HK-2 (cell line): Measurements from ENCODE around the gene FAM168A.

Experiments
- DNase-seq: peaks from one replicate; pipeline ENCODE4 v3.0.0-alpha.2; 2018; ENCODE audit not compliant: unreplicated experiment

FAM168A gene

DNA sequence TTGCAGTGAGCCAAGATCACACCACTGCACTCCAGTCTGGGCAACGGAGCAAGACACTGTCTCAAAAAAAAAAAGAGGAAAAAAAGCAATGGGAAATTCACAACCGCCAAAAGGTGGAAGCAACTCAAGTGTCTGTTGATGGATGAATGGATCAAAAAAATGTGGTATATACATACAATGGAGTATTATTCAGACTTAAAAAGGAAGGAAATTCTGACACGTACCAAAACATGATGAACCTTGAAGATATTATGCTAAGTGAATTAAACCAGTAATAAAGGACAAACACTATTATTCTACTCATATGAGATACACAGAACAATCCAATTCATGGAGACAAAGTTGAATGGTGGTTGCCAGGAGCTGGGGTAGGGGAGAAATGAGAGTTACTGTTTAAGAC lies 40.9 kb downstream of the FAM168A start:
- no peak for DNase-seq

DNA sequence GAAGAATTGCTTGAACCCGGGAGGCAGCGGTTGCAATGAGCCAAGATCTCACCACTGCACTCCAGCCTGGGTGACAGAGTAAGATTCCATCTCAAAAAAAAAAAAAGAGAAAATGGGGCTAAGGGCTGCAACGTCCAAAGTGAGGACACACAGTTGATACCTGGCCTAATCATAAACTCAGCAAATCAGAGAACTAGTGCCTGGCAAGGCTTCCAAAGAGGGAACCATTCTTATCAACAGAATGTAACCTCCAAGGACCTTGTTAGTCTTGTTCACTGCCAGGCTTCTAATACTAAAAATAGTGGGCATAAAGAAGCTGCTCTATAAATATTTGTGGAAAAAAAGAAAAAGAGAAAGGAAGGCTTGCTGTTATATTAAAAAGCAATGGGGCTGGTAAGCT lies 42.3 kb downstream of the FAM168A start:
- no peak for DNase-seq

DNA sequence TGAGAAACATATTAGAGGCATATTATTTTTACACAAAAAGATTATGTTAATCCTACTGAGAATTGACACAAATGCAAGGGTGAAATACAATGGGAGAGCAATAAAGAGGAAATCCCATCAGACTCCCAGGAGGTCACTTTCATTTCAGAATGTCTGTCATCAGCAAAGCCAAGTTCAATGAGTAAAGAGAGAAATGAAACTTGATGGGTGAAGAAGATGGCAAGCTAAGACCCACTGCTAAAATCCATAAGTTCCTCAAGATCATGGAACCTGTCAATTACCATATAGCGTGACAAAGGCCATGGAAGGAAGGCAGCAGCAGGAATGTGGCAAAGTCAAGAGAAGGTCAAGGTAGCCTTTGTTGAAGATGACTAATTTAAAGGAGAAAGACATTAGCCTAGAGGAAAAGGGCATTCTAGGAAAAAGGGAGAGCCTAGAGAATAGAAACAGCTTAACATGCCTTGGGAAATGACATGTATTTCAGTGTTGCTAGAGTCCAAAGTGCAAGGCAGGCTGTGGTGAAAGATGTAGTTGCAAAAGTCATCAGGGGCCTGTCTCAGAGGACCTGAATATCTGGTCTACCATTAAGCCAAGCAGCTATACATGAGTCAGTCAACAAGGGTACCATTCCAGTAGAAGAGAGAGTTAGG lies 43.1 kb downstream of the FAM168A start:
- no peak for DNase-seq

DNA sequence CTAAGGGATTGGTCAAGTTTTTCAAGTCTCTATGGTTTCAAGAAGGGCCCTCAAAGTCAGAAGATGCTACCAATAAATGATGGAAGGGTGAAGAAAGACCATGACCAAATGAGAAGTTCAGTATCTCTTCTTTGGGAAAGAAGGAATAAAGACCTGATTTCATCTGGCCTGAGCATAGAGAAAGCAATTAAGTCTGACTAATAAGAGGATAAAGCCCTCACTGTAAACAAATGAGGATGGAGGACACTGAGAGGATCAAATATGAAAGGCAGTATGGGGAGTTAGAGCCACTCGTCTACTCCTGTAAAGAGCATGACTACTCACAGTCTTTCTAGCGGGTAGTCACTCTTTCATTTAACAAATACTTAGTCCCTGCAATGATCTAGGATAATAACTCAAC lies 44.6 kb downstream of the FAM168A start:
- no peak for DNase-seq

GRCh38 chr11:73551677-73552076 lies 46.2 kb downstream of the FAM168A start:
- no peak for DNase-seq

DNA sequence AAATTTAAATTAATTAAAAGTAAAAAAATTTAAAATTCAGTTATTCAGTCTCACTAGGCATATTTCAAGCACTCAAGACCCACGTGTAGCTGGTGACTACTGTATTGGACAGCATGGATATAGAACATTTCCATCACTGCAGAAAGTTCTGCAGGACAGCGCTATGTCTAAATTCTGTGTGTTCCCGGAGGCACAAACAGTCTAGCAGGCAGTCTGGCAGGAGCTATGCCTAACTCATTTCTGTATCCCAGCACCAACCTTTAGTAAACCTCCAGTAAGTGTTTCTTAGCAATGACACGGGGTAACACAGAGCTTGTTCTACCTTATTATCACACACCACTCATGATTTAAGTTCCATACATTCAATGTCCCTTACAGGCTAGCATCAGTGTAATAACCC lies 48.5 kb downstream of the FAM168A start:
- DNase-seq: no peak

DNA sequence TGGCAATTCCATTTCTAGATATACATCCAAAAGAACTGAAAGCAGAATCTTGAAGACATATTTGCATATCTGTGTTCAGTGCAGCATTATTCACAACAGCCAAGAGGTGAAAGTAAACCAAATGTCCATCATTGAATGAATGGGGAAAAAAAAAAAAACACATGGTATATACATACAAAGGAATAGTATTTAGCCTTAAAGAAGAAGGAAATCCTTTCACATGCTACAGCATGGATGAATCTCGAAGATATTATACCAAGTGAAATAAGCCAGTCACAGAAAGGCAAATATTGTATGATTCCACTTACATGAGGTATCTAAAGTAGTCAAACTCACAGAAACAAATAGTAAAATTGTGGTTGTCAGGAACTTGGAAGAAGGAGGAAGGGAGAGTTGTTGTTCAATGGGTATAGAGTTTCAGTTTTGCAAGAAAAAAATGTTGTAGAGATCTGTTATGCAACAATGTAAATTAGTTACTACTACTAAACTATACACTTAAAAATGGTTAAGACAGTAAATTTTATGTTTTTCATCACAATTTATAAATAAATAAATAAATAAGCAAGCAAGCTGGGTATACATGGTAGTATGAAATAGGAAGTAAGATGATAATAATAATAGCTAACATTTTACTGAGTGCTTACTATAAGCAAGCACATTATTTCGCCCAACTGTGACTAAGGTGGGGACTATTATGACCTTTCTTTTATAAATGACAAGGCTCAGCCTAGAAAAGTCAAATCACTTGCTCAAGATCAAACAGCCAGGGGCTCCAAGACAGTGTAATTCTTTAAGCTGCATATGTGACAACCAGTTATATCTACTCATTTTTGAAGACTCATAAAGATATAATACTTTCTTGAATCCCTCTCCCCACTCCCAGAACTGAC lies 50.0 kb downstream of the FAM168A start:
- DNase-seq: no peak

GRCh38 chr11:73542175-73542574 lies 55.7 kb downstream of the FAM168A start:
- no peak for DNase-seq

GRCh38 chr11:73539506-73540084 lies 58.3 kb downstream of the FAM168A start:
- DNase-seq: no peak

- DNase-seq: no peak
Observed at GRCh38 chr11:73538381-73538872, 59.5 kb downstream of the FAM168A start.

DNA sequence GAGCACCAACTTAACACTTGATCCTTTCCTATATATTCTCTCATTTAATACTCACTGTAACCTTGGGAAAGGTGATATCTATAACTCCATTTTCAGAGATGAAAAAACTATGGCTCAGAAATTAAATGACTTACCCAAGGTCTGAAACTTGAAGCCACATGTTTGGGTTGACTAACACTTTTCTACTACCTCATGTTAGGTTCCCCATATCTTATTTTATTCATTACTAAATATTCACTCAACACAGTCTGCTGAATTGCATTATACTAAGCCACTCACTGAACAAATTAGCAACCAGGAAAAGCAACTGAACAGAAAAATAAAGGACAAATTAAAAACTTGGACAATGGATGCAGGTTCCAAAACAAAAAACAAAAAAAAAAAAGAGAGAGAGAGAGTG lies 59.9 kb downstream of the FAM168A start:
- no peak for DNase-seq

- DNase-seq: no peak
Observed at GRCh38 chr11:73536961-73537360, 61.0 kb downstream of the FAM168A start.

- DNase-seq: no peak
Observed at GRCh38 chr11:73532310-73532709, 65.6 kb downstream of the FAM168A start.

- no peak for DNase-seq
Observed at GRCh38 chr11:73531386-73531785, 66.5 kb downstream of the FAM168A start.

GRCh38 chr11:73530109-73530508 lies 67.8 kb downstream of the FAM168A start:
- no peak for DNase-seq

GRCh38 chr11:73529204-73529530 lies 68.7 kb downstream of the FAM168A start:
- no peak for DNase-seq

DNA sequence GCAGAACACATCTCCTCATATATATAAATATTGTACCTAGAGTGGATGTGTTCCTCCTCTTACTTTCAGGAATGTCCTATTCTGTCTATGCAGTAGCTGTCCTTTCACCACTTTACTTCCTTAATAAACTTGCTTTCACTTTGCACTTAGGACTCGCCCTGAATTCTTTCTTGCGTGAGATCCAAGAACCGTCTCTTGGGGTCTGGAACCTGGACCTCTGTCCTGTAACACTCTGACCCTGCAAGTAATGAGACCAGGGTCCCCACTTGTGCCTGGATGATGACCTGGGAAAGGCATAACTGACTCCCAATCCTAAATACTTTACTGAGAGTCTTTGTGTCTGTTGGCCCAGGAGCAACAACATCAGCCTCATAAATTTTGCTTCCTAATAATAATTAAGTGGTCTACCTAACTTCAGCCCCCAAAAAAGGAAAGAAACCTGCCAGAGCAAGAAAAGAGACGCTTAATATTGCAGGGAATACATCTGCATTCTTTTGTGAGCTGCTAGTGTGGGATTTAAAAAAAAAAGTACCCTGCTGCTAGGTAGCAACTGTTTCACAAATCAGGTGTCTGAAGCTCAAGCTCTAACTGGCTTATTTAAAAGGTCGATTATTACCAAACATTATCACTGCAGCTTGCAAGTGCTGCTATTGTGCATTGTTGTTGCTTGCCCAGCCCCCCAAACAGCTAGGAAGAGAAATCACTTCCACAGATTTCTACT lies 69.3 kb downstream of the FAM168A start:
- no peak for DNase-seq

GRCh38 chr11:73528013-73528412 lies 69.9 kb downstream of the FAM168A start:
- no peak for DNase-seq

- no peak for DNase-seq
Observed at GRCh38 chr11:73525611-73526010, 72.3 kb downstream of the FAM168A start.

DNA sequence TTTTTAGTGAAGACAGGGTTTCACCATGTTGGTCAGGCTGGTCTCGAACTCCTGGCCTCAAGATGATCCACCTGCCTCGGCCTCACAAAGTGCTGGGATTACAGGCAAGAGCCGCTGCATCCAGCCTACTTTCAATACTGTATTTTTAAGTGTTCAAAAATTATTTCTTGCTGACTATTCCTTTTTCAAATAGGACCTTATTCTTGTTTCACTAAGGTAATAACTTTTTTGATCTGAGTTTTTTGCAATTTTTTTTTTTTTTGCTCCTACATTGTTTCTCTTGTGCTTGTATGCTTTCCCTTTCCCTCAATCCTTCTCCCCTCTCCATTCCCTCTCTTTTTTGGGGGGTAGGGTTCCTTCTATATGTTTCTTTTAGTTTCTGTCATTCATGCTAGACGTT lies 73.1 kb downstream of the FAM168A start:
- no peak for DNase-seq

DNA sequence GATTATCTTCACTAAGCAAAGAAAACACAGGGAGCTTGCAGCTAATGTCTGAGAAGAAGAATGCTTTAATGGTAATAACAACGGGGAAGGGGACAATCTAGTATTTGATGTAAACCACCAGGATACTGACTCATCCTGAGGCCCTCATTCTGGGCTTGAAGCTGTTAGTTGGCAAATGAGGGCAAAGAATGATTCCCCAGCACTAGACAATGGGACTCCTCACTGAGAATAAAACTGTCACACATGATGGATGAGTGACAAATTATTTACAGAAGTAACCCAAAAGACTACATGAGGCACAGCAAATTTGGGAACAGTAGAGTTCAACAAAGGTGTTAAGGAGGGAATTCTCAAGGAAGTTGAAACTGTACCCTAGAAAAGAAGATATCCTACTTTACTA lies 76.3 kb downstream of the FAM168A start:
- DNase-seq: peak; percentile 17

DNA sequence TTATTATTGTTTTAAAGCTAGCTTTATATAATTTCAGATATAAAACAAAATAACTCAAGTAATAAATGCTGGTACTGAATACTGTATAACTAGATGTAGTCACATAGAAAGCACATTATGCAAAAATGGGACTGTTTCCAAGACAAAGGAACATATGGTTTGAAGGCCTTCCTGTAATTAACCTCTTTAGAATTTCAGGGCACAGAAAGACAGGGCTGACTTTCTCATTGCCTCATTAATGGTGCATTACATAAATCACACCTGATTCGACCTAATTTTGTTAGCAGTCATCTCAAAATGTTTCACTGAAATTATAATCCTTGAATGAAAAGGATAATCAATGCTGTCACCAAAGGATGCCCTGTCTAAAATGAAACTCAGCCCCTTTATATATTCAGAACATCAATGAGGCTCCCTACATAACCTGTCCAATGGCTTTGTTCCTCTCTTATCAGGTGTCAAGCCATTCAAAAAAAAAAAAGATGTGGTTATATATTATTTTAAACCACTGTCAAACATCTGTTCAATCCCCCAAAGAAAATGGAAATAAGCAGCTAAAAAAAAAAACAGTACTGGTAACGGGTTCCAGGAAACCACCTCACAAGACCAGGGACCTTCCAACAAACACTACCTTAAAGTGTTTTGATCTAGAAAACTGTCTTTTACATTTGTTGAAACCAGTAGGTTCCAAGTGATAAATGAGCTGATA lies 77.4 kb downstream of the FAM168A start:
- no peak for DNase-seq
